ENCODE data around the gene PARD3B.

Gene PARD3B

GRCh38 chr2:205041472-205042130, 496.3 kb downstream of the PARD3B start:
- no peak for DNase-seq (ENCODE audit: low read depth in 1 of 2, low spot score in 1 of 2)

DNA sequence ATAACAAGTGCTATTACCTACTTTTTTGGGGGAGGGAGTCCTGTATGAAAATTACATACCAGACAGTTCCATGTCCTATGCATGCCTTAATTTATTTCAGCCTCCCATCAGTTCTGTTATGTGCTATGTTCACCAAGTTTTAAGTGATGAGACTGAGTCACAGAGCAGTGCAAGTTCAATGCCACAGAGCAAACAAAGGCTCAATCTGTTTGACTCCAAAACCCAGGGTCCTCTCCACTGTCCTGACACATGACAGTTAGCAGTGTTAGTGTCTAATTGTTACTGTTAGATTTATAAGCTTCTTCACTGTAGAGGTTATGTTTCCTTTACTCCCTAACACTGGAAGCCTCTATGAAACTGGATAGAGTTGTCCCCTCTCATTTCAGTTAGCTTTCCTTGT, 498.0 kb downstream of the PARD3B start:
- DNase-seq (ENCODE audit: low read depth in 1 of 2, low spot score in 1 of 2) = no peak

- DNase-seq (ENCODE audit: low read depth in 1 of 2, low spot score in 1 of 2) = no peak
These were observed 500.4 kb downstream of the PARD3B start for GRCh38 chr2:205045706-205046105.

- no peak for DNase-seq (ENCODE audit: low read depth in 1 of 2, low spot score in 1 of 2)
These were observed 502.1 kb downstream of the PARD3B start for GRCh38 chr2:205047273-205047839.

DNA sequence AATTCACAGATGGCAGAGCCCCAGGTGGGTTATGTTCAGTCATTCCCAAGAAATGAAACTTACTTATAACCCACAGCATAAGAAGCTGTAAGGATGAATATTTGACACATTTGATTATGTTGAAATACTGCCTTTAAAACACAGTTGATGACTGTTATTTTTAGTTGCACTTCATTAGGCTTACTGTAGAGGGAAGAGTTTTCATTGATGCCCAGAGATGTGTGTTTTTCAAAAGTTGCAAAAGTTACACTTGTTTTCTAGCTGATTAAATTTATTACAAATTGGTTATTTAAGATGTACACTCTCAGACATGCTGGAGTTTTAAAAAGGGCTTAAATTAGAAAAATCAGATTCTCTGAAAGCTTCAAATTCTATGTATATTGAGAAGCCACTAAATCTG, 506.1 kb downstream of the PARD3B start:
- DNase-seq (ENCODE audit: low read depth in 1 of 2, low spot score in 1 of 2) = no peak

DNA sequence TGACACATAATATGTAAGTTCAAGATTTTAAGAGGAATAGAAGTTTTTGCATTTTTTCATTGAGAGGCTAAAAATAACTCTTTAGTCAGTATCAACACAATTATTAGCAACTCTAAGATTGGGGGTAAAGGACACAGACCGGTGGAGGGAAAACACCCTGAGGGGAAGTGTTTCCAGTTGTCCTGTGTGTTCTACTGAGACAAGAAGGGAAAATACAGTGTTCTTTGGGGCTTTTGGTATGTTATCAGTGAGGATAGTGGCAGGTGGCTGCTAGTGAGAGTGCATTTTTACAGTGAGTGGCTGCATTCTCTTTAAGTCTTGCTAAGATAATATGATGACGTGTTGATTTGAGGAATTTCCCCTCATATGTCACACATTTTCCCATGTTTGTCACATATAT, 507.5 kb downstream of the PARD3B start:
- no peak for DNase-seq (ENCODE audit: low read depth in 1 of 2, low spot score in 1 of 2)

DNA sequence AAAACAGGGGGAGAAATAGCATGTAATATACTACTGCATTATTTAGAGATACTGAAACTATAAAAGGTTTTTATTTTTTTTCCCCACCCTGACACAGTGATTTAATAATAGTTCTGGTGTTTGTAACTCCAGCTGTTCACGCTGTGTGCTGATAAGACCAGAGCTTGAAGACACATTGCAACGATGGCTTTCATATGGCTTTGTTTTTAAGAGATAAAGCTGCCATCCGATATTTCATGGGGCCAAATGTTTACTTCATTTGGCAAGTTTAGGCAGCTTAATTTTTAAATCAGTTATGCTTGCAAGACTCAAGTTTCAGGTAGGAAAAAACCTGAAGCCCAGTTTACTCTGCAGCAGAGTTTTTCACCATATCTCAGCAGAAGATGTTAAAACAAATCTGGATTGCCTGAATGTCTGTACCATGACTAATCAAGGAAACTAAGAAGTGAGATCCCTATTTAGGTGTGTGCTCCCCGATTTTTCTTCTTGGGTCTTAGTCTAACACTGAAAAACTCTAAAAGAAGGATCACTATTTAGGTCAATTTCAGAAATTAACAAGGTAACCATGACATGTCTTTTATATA, 508.6 kb downstream of the PARD3B start:
- no peak for DNase-seq (ENCODE audit: low read depth in 1 of 2, low spot score in 1 of 2)

DNA sequence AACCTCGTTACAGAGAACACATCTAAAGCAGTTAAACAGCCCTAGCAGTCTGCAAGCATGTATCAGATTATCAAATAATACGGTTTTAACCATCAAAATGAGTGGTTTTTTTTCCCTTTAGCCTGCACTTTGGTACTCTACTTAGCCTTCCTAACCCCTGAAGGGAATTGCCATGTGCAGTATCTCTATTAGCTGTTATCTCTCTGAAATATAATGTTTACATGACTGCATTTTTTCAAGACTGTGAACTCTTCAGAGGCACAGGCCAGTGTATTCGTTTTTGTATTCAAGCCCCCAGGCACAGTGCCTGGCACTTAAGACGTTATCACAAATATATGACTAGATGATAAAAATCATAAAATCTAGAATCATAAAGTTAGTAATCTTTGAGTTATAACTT, 509.5 kb downstream of the PARD3B start:
- no peak for DNase-seq (ENCODE audit: low read depth in 1 of 2, low spot score in 1 of 2)

DNA sequence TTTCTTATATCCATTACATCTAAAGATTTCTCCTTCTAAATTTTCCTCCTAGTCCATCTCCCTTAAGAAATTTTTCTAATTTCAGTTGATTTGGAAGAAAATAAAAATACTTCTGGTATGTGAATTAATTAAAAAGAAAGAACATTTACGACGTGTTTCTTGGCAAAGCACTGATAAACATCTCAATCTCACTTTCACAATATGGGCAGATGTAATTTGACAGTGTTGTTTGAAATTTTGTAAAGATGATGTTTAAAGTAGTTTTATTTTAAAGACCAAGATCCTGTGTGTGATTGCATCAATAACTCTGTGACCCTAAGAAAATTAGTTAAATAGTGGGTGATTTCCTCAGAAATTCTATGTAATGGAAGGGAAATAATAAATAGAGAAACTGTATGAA, 510.0 kb downstream of the PARD3B start:
- DNase-seq (ENCODE audit: low read depth in 1 of 2, low spot score in 1 of 2) = no peak

GRCh38 chr2:205056151-205056561, 510.9 kb downstream of the PARD3B start:
- DNase-seq (ENCODE audit: low read depth in 1 of 2, low spot score in 1 of 2) = no peak

DNA sequence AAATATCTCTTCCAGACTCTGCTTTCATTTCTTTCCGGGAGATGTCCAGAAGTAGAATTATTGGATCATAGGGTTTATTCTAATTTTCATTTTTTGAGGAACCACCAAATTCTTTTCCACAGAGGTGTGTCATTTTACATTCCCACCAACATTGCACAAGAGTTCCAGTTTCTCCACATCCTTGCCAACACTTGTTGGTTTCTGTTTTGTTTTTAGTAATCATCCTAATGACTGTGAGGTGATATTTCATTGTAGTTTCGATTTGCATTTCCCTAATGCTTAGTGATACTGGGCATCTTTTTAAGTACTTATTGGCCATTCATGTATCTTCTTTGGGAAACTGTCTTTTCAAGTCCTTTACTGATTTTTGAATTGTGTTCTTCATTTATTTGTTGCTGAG, 513.1 kb downstream of the PARD3B start:
- DNase-seq (ENCODE audit: low read depth in 1 of 2, low spot score in 1 of 2) = no peak

DNA sequence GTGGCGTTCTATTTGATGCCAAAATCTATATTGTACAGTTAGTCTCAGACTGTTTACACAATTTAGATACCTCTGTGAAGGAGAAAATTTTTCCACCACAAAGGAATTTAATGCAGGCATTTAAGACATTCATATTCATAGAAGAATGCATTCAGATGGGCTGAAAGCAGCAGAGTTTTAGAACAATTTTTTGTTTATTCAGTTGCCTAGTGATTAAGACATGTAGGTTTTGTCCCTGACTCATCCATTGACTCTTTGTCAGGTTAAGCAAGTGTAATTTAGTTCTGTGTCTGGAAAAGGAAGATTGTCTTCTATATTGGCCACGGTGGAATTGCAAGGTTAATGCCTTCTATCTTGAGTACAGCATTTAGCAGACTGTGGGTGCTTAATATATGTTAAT, 515.0 kb downstream of the PARD3B start:
- DNase-seq (ENCODE audit: low read depth in 1 of 2, low spot score in 1 of 2) = no peak

- no peak for DNase-seq (ENCODE audit: low read depth in 1 of 2, low spot score in 1 of 2)
These were observed 520.8 kb downstream of the PARD3B start for GRCh38 chr2:205066081-205066480.

DNA sequence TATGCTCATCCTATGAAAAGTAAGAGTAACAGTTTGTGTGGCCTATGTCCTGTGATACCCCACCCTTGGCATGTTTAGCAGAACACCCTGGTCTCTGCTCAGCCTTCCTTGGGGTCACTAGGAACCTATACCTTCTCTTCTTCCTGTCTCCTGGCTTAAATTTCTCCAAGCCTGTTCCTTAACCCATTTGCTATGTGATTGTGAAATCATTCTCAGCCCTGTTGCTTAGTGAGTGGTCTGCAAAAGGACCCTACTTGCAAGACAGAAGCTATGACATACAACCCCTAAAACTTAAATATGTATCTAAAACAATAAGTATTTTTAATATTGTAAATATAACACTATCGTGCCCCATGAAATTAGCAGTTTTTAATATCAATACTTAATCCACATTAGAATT, 524.7 kb downstream of the PARD3B start:
- DNase-seq (ENCODE audit: low read depth in 1 of 2, low spot score in 1 of 2) = no peak

DNA sequence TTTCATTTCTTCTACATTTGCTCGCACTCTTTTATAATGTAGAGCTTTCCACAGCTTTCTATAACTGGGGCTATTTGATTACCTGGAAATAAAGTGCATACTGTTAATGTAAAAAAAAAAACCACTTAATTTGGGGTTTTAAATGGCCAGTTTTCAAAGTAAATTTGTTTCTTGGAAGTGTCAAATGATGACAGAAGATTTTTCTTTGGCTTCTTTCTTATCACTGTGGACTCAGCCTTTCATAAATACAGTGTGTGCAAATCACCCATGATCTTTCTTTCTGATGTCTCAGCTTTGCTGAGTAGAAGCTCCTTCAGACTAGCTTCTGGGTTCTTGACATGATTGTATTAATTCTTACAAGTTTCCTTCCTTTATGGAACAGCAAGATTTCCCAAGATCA, 525.6 kb downstream of the PARD3B start:
- no peak for DNase-seq (ENCODE audit: low read depth in 1 of 2, low spot score in 1 of 2)

GRCh38 chr2:205073433-205074020, 528.3 kb downstream of the PARD3B start:
- no peak for DNase-seq (ENCODE audit: low read depth in 1 of 2, low spot score in 1 of 2)

- no peak for DNase-seq (ENCODE audit: low read depth in 1 of 2, low spot score in 1 of 2)
These were observed 531.1 kb downstream of the PARD3B start for GRCh38 chr2:205076405-205076804.

DNA sequence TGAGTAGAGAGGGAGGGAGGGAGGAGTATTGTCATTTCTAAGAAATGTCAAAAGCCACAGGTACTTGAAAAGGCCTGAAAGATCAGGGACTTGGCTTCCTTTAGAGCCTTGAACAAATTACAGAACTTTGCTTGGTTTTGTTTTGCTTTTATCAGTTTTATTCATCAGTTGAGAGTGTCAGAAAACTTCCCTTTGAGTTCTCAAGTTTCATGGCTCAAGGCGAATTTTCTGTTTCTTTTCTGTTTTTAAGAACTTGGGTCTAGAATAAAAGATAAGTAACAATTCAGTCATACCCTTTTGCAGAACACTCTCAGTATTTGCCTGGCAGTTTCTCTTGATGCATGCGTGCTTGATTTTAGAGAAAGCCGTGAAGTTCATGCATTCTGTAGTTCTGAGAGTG, 531.9 kb downstream of the PARD3B start:
- DNase-seq (ENCODE audit: low read depth in 1 of 2, low spot score in 1 of 2) = no peak

- DNase-seq (ENCODE audit: low read depth in 1 of 2, low spot score in 1 of 2) = no peak
These were observed 533.5 kb downstream of the PARD3B start for GRCh38 chr2:205078762-205079161.

- DNase-seq (ENCODE audit: low read depth in 1 of 2, low spot score in 1 of 2) = no peak
These were observed 533.9 kb downstream of the PARD3B start for GRCh38 chr2:205079173-205079572.

DNA sequence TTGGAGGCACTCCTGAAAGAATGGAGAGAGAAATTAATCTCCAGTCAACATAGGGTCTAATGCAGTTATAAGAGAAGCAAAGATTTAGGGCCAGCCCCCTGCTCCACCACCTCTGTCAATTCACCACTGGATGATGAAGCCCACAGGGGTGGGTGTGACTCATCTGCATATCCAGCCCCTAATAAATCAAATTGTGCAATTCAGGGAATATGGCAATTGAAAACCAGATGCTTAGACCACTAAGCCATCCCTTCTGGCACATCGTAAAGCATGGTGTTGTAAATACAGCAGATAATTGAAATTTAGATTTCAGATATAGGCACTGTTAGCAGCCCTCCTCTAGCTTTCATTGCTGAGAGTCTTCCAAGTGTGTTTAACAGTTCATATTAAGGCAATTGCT, 541.4 kb downstream of the PARD3B start:
- no peak for DNase-seq (ENCODE audit: low read depth in 1 of 2, low spot score in 1 of 2)

DNA sequence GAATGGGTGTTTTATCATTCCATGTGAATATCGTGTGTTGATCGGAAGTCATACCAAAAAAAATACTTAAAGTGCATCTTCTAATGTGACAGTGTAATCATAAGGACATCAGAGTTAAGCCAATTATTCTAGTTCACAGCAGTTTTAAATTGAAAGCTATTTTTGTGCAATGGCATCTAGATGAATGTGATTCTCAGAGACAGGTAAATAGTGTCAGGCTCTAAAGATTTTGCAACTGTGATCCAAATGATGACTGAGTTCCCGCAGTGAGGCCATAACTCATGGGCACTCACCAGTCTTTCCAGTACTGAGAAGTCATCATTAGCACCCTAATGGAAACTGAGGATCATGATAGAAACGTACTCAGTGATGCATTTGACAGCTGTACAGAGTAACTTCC, 542.6 kb downstream of the PARD3B start:
- no peak for DNase-seq (ENCODE audit: low read depth in 1 of 2, low spot score in 1 of 2)

- DNase-seq (ENCODE audit: low read depth in 1 of 2, low spot score in 1 of 2) = no peak
These were observed 544.7 kb downstream of the PARD3B start for GRCh38 chr2:205089958-205090357.

Measured in stimulated activated CD4-positive, alpha-beta T cell treated with anti-CD3 and anti-CD28 coated beads, Interleukin-15, amount 100 ng/mL, for 1 hour (primary cell).